H1 (cell line): ENCODE results near the gene TFAP2B. TPM values are rescaled to one million over a fixed set of nuclear protein-coding genes. Genes with fewer than 3 reads are reported as not detected.
A peak's percentile ranks its signal among the peaks of the same experiment; 100 is the strongest.

Source experiments
- CHD1 ChIP-seq: IDR thresholded peaks from 2 replicates; pipeline ENCODE4 v1.6.1; 2012; ENCODE audit warnings: low read depth, low read length, improper control_type of control experiment
- CHD7 ChIP-seq: fragments of 300-600 bp; sonication (generic); IDR thresholded peaks from 2 replicates; pipeline ENCODE4 v1.7.1; 2012; ENCODE audit warnings: low read length, moderate library complexity, mild to moderate bottlenecking, inconsistent platforms; ENCODE audit not compliant: insufficient replicate concordance
- HDAC2 ChIP-seq, 2 experiments: fragments of 300-600 bp in 1 of 2; sonication (generic) in 1 of 2; IDR thresholded peaks; 2 replicates each; pipeline ENCODE4 v1.6.1; 2011 to 2012; ENCODE audit warnings: low read depth in 2 of 2, low read length in 2 of 2, mild to moderate bottlenecking in 2 of 2, moderate library complexity in 2 of 2, borderline replicate concordance in 1 of 2, inconsistent platforms in 1 of 2
- SP2 ChIP-seq: IDR thresholded peaks from 2 replicates; pipeline ENCODE4 v1.6.1; 2012; ENCODE audit warnings: mild to moderate bottlenecking, low read length, inconsistent platforms
- SRF ChIP-seq: IDR thresholded peaks from 2 replicates; pipeline ENCODE4 v1.6.1; 2011; ENCODE audit warnings: mild to moderate bottlenecking, low read depth, low read length, moderate library complexity
- TAF7 ChIP-seq: optimal IDR thresholded peaks from 2 replicates; pipeline ENCODE3; 2011; ENCODE audit warnings: low read depth, mild to moderate bottlenecking, inconsistent platforms, low read length, moderate library complexity, borderline replicate concordance
- USF2 ChIP-seq: IDR thresholded peaks from 2 replicates; pipeline ENCODE4 v1.6.1; 2011; ENCODE audit warnings: low read length, improper control_type of control experiment
- polyA plus RNA-seq, 7 experiments: library from polyadenylated mRNA; depleted of rRNA in 3 of 7; stranded (reverse) in 5 of 7; unstranded in 2 of 7; fragments of >200 nt in 5 of 7; fragments of 200-250 nt in 2 of 7; gene quantifications; 1 replicate in 5 of 7; 2 replicates in 1 of 7; 4 replicates in 1 of 7; pipeline versions ENCODE4 v1.2.1 to v1.2.3, GENCODE V29; 2011 to 2013; ENCODE audit warnings: missing spikeins in 2 of 7, mixed read lengths in 2 of 7
- total RNA-seq: library from RNA; stranded (reverse); fragmentation: NEBNext Ultra II Directional; extraction: Animal tissue kit (Norgen Biotek cat#: 25700); gene quantifications from 2 replicates; pipeline ENCODE4 v1.2.1, GENCODE V29; 2021

Gene TFAP2B
- total and polyA plus RNA-seq, 2 of the 8 experiments (the other 6 are each of a cell fraction or from before 2014, with no cell fraction given), result not detected

GRCh38 chr6:50824552-50824951 is 5.9 kb downstream of the TFAP2B start (continued):
- TF ChIP-seq CHD7 (peak; percentile 52), USF2 (peak; percentile 67), HDAC2 (IDR thresholded peaks at IDR 0.05; ENCODE audit: borderline replicate concordance in 1 of 2, low read depth in 2 of 2, low read length in 2 of 2) (peak in 1 of 2 experiments; percentile 55; a peak in 1 of 4 replicates), SRF (no peak), CHD1 (no peak), SP2 (no peak), TAF7 (no peak)
